Stimulated activated CD4-positive, alpha-beta T cell treated with anti-CD3 and anti-CD28 coated beads, Interleukin-1b, Interleukin-23, amount 100 ng/mL, for 4 hours (primary cell): ENCODE data around the gene AKAP6.

ENCODE experiments used
- DNase-seq, 2 donors: peaks; one replicate each; pipeline ENCODE4 v3.0.0-alpha.2; 2020; ENCODE audit warnings: low read depth in 2 of 2

Gene AKAP6

DNA sequence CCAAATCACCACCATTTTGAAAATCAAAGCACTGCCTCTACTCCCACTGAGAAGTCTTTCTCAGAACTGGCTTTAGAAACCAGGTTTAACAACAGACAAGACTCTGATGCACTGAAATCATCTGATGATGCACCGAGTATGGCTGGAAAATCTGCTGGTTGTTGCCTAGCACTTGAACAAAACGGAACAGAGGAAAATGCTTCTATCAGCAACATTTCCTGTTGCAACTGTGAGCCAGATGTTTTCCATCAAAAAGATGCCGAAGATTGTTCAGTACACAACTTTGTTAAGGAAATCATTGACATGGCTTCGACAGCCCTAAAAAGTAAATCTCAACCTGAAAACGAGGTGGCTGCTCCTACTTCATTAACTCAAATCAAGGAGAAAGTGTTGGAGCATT is 494.6 kb downstream of the AKAP6 start:
- no peak for DNase-seq

DNA sequence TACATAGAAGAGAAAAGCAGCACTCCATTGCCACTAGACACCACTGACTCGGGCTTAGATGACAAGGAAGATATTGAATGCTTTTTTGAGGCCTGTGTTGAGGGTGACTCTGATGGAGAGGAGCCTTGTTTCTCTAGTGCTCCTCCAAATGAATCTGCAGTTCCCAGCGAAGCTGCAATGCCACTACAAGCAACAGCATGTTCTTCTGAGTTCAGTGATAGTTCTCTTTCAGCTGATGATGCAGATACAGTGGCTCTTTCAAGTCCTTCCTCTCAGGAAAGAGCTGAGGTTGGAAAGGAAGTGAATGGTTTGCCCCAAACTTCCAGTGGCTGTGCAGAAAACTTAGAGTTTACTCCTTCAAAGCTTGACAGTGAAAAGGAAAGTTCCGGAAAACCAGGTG is 495.1 kb downstream of the AKAP6 start:
- no peak for DNase-seq

DNA sequence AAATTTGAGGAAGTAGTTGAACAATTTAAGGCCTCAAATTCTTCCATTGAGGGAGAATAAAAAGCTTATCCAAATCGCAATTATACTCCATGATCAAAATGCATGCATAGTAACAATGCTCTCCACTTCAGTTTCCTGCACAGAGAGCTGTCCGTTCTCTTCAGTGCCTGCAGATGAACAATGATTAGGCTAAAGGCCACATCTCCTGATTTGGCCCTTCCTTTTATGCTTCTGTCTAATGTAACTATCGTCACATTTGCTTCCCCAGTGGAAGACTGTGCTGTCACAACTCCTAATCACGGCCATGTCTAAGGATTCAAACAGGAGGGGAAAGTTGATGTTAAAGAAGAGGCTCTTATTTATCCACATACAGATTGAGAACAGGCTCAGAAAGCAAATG is 496.0 kb downstream of the AKAP6 start:
- DNase-seq = no peak

DNA sequence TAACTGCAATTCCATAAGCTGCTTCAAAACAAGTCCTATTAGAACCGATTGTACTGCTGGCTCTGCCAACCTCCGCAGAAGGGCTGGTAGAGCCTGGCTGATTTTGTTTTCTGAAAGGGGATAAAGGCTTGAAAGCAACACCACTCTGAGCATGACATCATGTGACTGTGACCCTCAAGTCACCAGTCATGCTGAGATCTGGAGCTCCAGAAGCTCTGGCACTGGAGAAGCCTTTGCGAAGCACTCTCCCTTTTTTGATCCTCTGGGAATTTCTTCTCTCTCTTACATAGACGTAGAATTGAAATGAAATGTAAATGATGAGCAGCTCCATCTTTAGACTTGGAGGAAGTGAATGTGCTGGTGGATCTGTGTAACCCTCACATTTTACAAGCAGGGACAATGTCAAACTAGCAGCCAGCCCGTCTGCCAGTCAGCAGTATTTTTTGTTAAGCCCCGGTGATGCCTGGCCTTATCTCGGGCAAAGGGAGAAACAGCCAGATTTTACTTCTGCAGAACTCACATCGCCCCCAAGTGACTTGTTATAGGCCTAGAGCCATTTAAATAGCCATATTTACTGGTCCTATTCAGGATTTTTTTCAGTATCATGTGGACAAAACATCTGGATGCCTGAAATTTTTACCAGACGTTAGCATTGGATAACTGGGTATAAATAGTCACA is 497.4 kb downstream of the AKAP6 start:
- DNase-seq = no peak

DNA sequence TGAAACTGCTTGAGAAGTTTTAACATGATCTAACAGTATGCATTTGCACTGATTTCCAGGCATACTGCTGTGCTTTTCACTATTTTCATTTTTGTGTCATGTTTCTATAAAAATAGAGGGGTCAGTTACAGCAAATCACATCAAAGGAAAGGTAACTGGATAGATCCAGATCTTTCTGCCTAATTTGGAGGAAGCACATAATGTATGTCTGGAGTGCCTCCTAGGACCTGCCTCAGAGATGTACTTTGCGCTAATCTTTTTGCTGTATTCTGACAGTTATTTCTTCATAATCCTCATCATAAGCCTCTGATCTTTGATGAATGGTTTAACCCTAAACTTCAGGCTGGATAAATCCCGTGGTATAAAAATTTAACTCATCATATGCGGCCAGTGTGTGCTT is 498.4 kb downstream of the AKAP6 start:
- DNase-seq = no peak

DNA sequence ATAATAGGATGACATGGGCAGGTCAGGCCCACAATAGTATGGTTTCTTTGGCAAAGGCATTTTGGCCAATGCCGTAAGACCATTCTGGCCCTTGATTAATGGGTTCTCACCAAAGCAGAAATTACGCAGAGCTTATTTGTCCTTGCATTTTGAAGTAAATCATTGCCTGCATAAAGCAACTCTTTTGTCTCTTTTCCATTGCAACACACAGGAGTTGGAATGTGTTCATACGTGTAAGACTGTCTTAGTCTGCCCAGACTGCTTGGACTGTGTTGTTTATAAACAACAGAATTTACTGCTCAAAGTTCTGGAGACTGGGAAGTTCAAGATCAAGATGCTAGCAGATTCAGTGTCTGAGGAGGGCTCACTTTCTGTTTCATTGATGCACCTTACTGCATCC is 506.8 kb downstream of the AKAP6 start:
- no peak for DNase-seq

DNA sequence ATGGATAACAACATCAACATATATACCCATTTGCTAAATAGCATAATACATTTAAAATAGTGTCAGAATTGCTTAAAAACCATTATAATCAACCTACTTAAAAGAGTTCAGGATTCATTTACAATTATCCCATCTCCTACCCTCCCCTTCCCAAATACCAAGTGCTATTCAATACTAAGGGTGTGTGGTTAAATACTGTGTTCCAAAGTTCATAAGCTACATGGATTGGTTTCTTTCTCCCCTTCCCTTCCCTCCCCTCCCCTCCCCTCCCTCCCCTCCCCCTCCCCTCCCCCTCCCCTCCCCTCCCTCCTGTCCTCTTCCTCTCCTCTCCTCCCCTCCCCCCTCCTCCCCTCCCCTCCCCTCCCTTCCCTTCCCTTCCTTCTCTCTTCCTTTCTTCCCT is 512.6 kb downstream of the AKAP6 start:
- no peak for DNase-seq

DNA sequence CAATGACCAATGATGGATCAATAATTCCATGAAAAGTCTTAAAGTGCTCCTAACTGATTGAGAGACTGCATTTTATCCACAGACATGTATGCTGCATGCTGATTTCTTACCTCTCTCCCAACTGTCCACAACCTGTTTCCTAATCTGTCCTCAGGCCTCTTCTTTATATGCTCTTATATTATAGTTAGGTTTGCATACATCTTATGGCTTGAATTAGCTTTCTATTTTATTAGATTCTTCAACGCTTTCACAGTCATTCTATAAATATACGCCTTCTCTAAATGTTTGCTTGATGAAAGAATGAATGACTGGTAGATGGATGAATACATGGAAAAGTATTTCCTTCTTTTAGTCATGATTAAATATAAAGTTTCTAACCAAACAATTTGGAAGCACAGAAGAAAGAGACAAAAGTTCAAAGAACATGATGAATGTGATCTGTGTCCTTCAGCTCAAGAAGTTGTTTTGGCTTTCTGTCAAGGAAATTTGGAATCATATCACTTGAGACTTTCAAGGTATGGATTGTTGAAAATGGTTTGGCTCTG is 517.8 kb downstream of the AKAP6 start:
- DNase-seq = no peak

DNA sequence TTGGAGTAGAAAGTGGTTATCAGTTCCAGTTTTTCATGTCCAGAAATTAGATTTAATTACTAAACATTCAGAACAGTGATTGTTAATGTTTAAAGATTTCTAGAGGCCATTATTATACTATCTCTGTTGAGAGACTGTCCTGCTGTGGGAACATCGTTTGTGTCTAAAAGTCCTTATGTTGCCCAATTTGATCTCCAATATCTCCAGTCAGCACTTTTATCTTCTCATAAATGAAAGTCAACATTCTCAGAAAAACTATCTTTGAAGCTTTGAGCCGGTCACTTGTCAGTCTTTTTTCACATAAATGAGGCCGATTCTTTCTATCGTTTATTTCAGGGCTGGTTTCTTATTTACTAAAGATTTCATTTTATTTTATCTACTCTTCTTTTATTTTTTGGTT is 518.8 kb downstream of the AKAP6 start:
- DNase-seq = no peak

DNA sequence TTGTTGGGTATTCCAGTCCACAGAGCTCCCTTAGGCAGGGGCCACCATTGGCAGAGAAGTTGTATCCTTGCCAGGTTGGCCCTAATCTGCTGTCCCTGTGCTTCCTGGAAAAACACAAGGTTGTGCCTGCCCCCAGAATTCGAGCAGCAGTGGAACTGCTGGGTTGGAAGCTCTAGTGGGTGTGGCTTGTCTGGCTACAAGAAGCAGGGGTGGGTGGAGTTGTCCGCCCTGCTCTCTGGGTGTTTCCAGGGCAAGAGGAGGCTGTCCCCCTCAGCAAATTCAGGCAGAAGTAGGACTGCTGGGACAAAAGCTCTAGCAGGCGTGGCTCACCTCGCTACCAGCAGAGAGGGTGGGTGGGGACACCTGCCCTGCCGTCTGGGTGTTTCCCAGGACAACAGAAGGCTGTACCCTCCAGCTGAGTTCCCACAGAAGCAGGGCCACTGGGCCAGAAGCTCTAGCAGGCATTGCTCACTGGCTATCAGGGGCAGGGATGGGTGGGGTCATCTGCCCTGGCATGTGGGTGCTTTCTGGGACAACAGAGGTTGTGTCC is 536.8 kb downstream of the AKAP6 start:
- DNase-seq = no peak

DNA sequence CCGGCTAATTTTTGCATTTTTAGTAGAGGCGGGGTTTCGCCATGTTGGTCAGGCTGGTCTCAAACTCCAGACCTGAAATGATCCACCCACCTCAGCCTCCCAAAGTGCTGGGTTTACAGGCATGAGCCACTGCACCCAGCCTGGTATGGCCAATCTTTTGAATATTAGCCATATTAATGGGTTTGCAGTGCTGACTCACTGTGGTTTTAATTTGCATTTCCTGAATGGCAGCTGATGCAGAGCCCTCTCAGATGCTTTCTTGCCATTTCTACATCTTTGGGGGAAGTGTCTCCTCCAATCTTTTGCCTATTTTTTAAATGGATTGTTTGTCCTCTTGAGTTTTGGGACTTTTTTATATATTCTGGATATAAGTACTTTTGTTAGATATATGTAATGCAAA is 554.1 kb downstream of the AKAP6 start:
- DNase-seq = no peak
